IPS-NIHi7 (cell line): Measurements from ENCODE around the gene GDA.
A peak's percentile ranks its signal among the peaks of the same experiment; 100 is the strongest.

ENCODE experiments used
- DNase-seq: peaks from one replicate; pipeline ENCODE4 v3.0.0; 2012; ENCODE audit warnings: mixed read lengths; ENCODE audit errors: extremely low spot score

The GDA gene

GRCh38 chr9:72150127-72150526 is 887 bp downstream of the GDA start:
- DNase-seq = no peak

GRCh38 chr9:72150661-72151060 is 1.4 kb downstream of the GDA start:
- no peak for DNase-seq

GRCh38 chr9:72151104-72151503 is 1.9 kb downstream of the GDA start:
- no peak for DNase-seq

GRCh38 chr9:72154468-72155285 is 5.4 kb downstream of the GDA start:
- DNase-seq = no peak

GRCh38 chr9:72155301-72155700 is 6.1 kb downstream of the GDA start:
- no peak for DNase-seq

GRCh38 chr9:72156586-72156985 is 7.3 kb downstream of the GDA start:
- no peak for DNase-seq

GRCh38 chr9:72158680-72159079 is 9.4 kb downstream of the GDA start:
- DNase-seq = no peak

- no peak for DNase-seq
Measured at GRCh38 chr9:72160446-72161123, 11.3 kb downstream of the GDA start.

- DNase-seq = no peak
Measured at GRCh38 chr9:72165326-72165725, 16.1 kb downstream of the GDA start.

GRCh38 chr9:72165821-72166547 is 16.7 kb downstream of the GDA start:
- DNase-seq = no peak

- DNase-seq = no peak
Measured at GRCh38 chr9:72168075-72168474, 18.8 kb downstream of the GDA start.

- no peak for DNase-seq
Measured at GRCh38 chr9:72169178-72169577, 19.9 kb downstream of the GDA start.

- no peak for DNase-seq
Measured at GRCh38 chr9:72173080-72173479, 23.8 kb downstream of the GDA start.

- no peak for DNase-seq
Measured at GRCh38 chr9:72185561-72185960, 36.3 kb downstream of the GDA start.

GRCh38 chr9:72187121-72187695 is 38.0 kb downstream of the GDA start:
- no peak for DNase-seq

GRCh38 chr9:72188232-72188631 is 39.0 kb downstream of the GDA start:
- no peak for DNase-seq

GRCh38 chr9:72193478-72193881 is 44.2 kb downstream of the GDA start:
- DNase-seq = no peak

GRCh38 chr9:72199238-72199637 is 50.0 kb downstream of the GDA start:
- DNase-seq = no peak

GRCh38 chr9:72200452-72200851 is 51.2 kb downstream of the GDA start:
- no peak for DNase-seq

- no peak for DNase-seq
Measured at GRCh38 chr9:72202009-72202408, 52.8 kb downstream of the GDA start.

- peak; percentile 72 for DNase-seq
Measured at GRCh38 chr9:72203205-72203803, 54.1 kb downstream of the GDA start.

- DNase-seq = no peak
Measured at GRCh38 chr9:72204062-72204461, 54.8 kb downstream of the GDA start.
